ENCODE measurements around the gene GPER1.

DNA sequence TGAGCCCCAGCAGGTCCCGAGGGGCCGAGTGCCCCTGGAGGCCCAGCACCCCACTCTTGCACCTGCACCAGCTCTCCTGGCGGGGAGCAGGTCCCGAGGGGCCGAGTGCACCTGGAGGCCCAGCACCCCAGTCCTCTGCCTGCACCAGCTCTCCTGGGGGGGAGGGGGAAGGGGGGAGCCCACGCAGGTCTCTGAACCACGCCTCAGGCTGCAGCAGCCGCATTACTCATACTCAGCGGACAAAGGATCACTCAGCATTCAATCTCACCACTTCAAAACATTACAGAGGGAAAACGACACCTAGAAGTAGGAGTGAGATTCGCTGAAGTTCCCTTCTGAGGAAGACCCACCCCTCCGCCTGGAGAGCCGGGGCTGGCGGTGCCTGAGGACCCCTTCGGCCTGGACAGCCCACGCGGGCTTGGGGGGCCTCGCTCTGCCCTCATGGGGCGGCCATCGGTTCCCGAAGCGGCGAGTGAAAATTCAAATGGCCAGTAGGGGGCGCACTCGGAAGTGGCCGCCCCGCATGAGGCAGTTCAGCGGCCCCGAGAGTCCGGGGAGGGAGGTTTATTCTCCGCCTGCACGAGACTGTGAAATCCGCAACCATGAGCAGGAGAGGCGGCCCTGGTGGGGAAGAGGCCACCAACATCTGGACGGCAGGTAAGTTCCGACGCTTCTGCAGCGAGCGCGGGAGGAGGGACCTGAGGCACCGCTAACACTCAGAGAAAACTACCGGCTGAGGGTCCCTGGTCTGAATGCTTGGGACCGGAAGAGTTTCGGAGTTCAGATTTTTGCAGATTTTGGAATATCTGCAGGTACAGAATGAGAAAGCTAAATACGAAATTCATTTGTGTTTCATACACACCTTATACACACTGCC lies 1.1 kb upstream of the GPER1 start:
- no peak for TF ChIP-seq POLR2A (IDR thresholded peaks at IDR 0.05; ENCODE audit: low read length)
- TF ChIP-seq GATA1 (IDR thresholded peaks at IDR 0.05; ENCODE audit: low read depth, low read length): no peak

Data from erythroblast (primary cell).